IPS-18a (cell line): ENCODE data around the gene PYROXD2.
"Not testable (repeated sequence)": the region's sequence is repeated elsewhere in the genome, so short reads cannot be mapped to it uniquely, and the experiment has no call there.

ENCODE experiments used
- H3K27ac ChIP-seq: one replicate; pipeline ENCODE4 v1.5.1; 2013; ENCODE audit warnings: low read length
- H3K27me3 ChIP-seq: one replicate; pipeline ENCODE4 v1.6.1; 2013; ENCODE audit warnings: mild to moderate bottlenecking, low read length; ENCODE audit not compliant: control insufficient read depth, insufficient read depth
- H3K36me3 ChIP-seq: one replicate; pipeline ENCODE4 v1.6.1; 2013; ENCODE audit warnings: low read depth, low read length; ENCODE audit not compliant: control insufficient read depth
- H3K4me1 ChIP-seq: one replicate; pipeline ENCODE4 v1.6.1; 2013; ENCODE audit warnings: low read depth, low read length; ENCODE audit not compliant: control insufficient read depth
- H3K4me3 ChIP-seq: one replicate; pipeline ENCODE4 v1.5.1; 2013; ENCODE audit warnings: low read length
- H3K9ac ChIP-seq: one replicate; pipeline ENCODE4 v1.6.1; 2013; ENCODE audit warnings: mild to moderate bottlenecking, low read length, moderate library complexity
- H3K9me3 ChIP-seq: one replicate; pipeline ENCODE4 v1.6.1; 2013; ENCODE audit warnings: low read depth, low read length; ENCODE audit not compliant: control insufficient read depth

Gene PYROXD2

GRCh38 chr10:98383134-98383667 lies 31.8 kb downstream of the PYROXD2 start:
- not testable (repeated sequence) for H3K27ac ChIP-seq, H3K9me3 ChIP-seq, H3K9ac ChIP-seq, H3K27me3 ChIP-seq, H3K36me3 ChIP-seq, H3K4me1 ChIP-seq, H3K4me3 ChIP-seq

DNA sequence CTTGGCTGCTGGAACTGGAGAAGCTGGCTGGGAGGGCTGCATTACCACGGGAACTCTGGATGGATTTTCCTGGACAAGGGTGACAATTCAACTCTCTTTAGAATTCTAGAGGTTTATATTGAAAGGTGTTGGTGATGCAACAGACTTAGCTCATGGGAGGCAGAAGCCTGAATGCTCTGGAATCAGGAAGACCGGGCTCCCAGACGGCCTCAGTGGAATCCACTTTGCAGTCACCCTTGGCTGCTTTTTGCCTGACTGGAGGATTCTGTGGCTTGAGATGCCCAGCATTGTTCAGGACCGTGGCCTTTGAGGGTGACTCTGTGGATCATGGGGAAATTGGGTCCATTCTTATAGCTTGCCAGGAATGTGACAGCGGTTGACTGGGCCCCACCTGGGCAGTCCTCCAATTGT lies 32.3 kb downstream of the PYROXD2 start:
- peaks cover 9% of the 10 kb centered on the region for H3K4me1 ChIP-seq
- no peaks in the 10 kb centered on the region for H3K36me3 ChIP-seq
- no peak overlapping the region for H3K9ac ChIP-seq
- no peak overlapping the region for H3K4me3 ChIP-seq
- no peaks in the 10 kb centered on the region for H3K27me3 ChIP-seq
- no peak overlapping the region for H3K27ac ChIP-seq
- no peaks in the 10 kb centered on the region for H3K9me3 ChIP-seq

- Histone ChIP-seq H3K9me3 (no peaks in the 10 kb centered on the region), H3K27me3 (no peaks in the 10 kb centered on the region), H3K4me3 (no peak overlapping the region), H3K4me1 (peaks cover 9% of the 10 kb centered on the region), H3K36me3 (no peaks in the 10 kb centered on the region), H3K9ac (no peak overlapping the region), H3K27ac (no peak overlapping the region)
Observed at GRCh38 chr10:98380493-98381339, 34.3 kb downstream of the PYROXD2 start.

DNA sequence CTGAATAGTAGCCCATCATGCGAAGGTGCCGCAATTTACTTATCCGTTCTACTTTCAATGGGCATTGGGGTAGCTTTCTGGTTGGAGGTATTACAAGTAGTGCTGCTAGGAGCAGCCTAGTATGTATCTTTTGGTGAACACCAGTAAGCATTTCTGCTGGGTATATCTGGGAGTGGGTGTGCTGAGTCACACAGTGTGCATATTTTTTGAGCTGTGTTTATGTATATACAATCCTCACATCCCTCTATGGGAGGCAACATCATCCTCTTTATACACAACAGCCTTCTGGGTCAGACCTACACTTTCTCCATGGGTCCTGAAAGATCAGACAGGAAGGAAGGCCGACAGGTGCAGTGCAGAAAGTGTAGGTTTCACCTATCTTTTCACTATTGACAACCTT lies 36.3 kb downstream of the PYROXD2 start:
- no peak overlapping the region for H3K4me3 ChIP-seq
- no peak overlapping the region for H3K9ac ChIP-seq
- H3K36me3 ChIP-seq = no peaks in the 10 kb centered on the region
- no peak overlapping the region for H3K27ac ChIP-seq
- H3K9me3 ChIP-seq = no peaks in the 10 kb centered on the region
- H3K4me1 ChIP-seq = peaks cover 16% of the 10 kb centered on the region
- H3K27me3 ChIP-seq = no peaks in the 10 kb centered on the region

DNA sequence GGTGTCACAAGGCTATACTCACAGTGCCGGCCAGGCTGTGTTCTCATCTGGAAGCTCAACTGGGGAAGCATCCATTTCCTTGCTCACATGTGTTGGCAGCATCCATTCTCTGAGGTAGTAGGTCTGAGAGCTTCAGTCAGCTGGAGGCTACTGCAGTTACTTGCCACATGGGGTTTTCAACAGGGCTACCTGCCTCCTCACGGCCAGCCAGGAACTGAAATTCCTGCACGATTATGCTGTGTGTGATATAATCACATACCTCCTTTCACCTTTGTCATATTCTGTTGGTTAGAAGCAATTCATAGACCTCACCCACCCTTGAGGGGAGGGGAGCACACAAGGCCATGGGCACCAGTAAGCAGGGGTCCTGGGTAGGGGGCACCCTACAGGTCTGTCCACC lies 37.4 kb downstream of the PYROXD2 start:
- Histone ChIP-seq H3K9ac (no peak overlapping the region), H3K4me1 (peaks cover 16% of the 10 kb centered on the region), H3K27ac (no peak overlapping the region), H3K9me3 (no peaks in the 10 kb centered on the region), H3K4me3 (no peak overlapping the region), H3K36me3 (no peaks in the 10 kb centered on the region), H3K27me3 (no peaks in the 10 kb centered on the region)

DNA sequence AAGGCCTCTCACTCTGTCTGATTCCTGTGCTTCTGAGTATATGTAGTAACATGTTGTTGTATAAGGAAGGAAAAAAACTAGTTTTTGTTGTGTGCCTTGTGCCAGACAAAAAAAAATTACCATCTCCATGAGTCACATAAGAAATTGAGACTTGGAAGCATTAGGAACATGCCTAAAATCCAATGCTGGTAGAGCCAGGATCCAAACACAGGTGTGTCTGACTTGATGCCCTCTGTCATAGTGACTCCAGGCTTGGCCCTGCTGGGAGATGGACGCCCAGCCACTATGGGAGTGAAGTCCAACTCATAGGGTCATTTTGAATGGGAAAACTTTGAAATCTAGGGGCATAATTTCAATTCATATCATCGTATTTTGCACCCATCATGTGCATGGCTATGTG lies 38.0 kb downstream of the PYROXD2 start:
- no peaks in the 10 kb centered on the region for H3K27me3 ChIP-seq
- H3K9ac ChIP-seq = no peak overlapping the region

GRCh38 chr10:98376485-98376884 lies 38.5 kb downstream of the PYROXD2 start:
- Histone ChIP-seq H3K9ac (no peak overlapping the region), H3K27ac (no peak overlapping the region), H3K4me1 (peaks cover 16% of the 10 kb centered on the region), H3K4me3 (no peak overlapping the region), H3K36me3 (no peaks in the 10 kb centered on the region), H3K9me3 (no peaks in the 10 kb centered on the region), H3K27me3 (no peaks in the 10 kb centered on the region)

More for the DNA sequence above, 38.0 kb downstream of the PYROXD2 start:
- H3K36me3 ChIP-seq = no peaks in the 10 kb centered on the region
- H3K4me3 ChIP-seq = no peak overlapping the region
- no peak overlapping the region for H3K27ac ChIP-seq
- no peaks in the 10 kb centered on the region for H3K9me3 ChIP-seq
- H3K4me1 ChIP-seq = peaks cover 16% of the 10 kb centered on the region

DNA sequence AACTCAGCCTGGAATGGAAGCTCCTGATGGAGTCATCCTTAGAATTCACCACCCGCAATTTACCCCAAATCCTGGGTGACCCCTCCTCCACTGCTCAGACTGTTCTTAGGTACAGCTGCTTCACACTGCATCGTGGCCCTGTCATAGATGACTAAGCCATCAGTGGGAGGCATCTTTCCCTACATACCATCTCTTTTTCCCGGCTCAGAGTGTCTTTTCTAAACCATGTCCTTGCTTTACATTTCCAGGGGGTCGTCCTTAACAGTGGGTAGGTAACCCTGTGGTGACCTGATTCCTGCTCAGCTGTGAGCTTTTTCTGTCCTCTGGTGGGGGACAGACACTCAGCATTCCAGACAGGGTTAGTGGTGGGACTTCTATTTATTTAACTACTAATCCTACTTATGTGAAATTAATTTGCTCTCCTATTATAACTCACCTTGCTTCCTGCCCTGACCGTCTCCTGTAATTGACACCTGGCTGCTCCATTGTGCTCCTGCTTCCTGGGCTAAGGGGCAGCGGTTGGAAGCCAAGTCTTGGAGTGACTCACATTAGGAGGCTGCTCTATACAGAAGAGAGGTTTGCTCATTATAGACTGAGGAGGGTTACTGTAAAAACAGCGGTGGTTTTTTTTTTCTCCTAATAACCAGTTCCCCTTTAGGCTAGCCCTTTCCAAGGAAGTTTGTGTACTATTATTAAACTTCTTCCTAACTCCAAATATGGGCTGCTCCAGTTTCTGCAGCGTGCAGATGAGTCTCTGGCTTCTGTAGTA lies 40.6 kb downstream of the PYROXD2 start:
- peaks cover 9% of the 10 kb centered on the region for H3K4me1 ChIP-seq
- H3K9me3 ChIP-seq = no peaks in the 10 kb centered on the region
- no peaks in the 10 kb centered on the region for H3K36me3 ChIP-seq
- H3K9ac ChIP-seq = no peak overlapping the region
- H3K27ac ChIP-seq = no peak overlapping the region
- no peak overlapping the region for H3K4me3 ChIP-seq
- no peaks in the 10 kb centered on the region for H3K27me3 ChIP-seq

DNA sequence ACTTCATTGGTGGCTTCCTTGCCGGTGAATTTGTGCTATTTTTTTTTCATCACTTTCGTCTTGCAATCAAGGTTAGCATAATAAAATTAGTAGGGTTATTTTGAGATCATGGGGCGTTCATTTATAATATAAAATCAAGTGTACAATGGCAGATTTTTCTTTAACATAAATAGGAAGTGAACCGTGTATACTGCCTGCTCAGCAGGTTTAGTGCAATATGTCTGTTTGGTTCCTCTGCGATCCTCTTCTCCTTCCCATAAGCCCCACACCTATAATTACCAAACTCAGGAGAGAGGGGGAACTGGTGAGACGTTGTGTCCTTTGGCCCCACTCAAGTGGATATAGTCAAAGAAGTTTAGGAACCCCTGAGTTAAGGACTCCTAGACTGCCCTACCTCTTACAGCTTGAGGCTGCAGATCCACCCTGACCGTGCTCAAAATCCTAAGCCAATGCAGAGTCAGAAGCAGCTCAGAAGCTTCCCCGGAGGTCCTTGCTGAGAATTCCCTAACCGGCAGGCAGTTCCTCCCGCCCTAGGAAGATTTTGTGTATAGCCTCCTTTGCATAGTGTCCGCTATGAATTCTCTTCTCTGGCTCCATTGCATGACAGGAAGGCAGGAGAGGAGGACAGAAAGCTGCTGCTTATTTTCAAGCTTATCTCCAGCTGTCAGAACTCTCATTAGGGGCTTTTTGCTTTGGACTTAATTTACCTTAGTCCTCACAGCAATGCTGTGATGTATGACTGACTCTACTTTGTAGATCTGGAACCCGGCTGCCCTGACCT lies 41.5 kb downstream of the PYROXD2 start:
- Histone ChIP-seq H3K4me3 (no peak overlapping the region), H3K27me3 (no peaks in the 10 kb centered on the region), H3K27ac (no peak overlapping the region), H3K36me3 (no peaks in the 10 kb centered on the region), H3K4me1 (peaks cover 10% of the 10 kb centered on the region), H3K9me3 (no peaks in the 10 kb centered on the region), H3K9ac (no peak overlapping the region)

- no peak overlapping the region for H3K9ac ChIP-seq
- peaks cover 23% of the 10 kb centered on the region for H3K4me1 ChIP-seq
- no peaks in the 10 kb centered on the region for H3K27me3 ChIP-seq
- no peak overlapping the region for H3K4me3 ChIP-seq
- no peak overlapping the region for H3K27ac ChIP-seq
- no peaks in the 10 kb centered on the region for H3K9me3 ChIP-seq
- no peaks in the 10 kb centered on the region for H3K36me3 ChIP-seq
Observed at GRCh38 chr10:98370831-98371820, 43.9 kb downstream of the PYROXD2 start.
